ENCODE data around the gene FHL2. TPM values are rescaled to one million over a fixed set of nuclear protein-coding genes. Genes with fewer than 3 reads are reported as not detected.

FHL2 gene
- total RNA-seq, 2 experiments from 2014 or later = not detected

DNA sequence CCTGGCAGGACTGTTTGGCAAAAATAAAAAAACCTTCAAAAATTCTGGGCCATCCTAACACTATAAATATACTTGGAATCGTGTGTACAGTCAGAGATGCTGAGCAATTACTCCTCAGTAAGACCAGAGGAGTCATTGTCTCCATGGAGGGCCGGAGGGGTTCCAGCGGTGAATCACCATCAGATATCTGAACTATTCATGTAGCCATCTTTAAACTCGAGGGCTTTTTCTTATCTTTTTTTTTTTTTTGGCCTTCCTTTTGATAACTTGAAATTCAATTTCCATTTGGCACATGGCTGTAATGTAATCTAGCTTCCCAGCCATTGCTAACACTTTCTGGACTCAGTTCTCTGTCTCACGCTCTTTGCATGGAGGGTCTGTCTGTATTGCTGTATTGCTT lies 7.4 kb upstream of the FHL2 start:
- no peaks in the 10 kb centered on the region for H3K9me2 ChIP-seq (ENCODE audit: insufficient read depth, low read length)
- H3K27ac ChIP-seq (ENCODE audit: low read depth, low read length, poor library complexity, severe bottlenecking) = no peak overlapping the region
- no peak for DNase-seq (ENCODE audit: low spot score)
- ChIA-PET CTCF (ENCODE audit: unreplicated experiment) (no interaction called here), POLR2A (no interaction called here)
- H3K4me2 ChIP-seq (ENCODE audit: low read length) = no peak overlapping the region
- H4K20me1 ChIP-seq (ENCODE audit: insufficient read depth, low read length) = no peaks in the 10 kb centered on the region
- no TSS peak for BruUV-seq (replicated peaks)
- H3K36me3 ChIP-seq (ENCODE audit: insufficient read depth, low read length) = no peaks in the 10 kb centered on the region
- no peak overlapping the region for H2AFZ ChIP-seq (ENCODE audit: low read length)
- H3K9me3 ChIP-seq (ENCODE audit: low read length) = no peaks in the 10 kb centered on the region
- no peak overlapping the region for H3K4me3 ChIP-seq (ENCODE audit: low read depth, low read length, poor library complexity, severe bottlenecking)
- intact Hi-C loops (cut with micrococcal nuclease; ENCODE audit: unreplicated experiment) = no loop called here
- no peaks in the 10 kb centered on the region for H3K4me1 ChIP-seq (ENCODE audit: insufficient read depth, low read length, poor library complexity, severe bottlenecking)
- no peak for TF ChIP-seq EZH2phosphoT487 (IDR thresholded peaks at IDR 0.05; ENCODE audit: borderline replicate concordance, low read depth, low read length)
- TF ChIP-seq, protein P1, sequence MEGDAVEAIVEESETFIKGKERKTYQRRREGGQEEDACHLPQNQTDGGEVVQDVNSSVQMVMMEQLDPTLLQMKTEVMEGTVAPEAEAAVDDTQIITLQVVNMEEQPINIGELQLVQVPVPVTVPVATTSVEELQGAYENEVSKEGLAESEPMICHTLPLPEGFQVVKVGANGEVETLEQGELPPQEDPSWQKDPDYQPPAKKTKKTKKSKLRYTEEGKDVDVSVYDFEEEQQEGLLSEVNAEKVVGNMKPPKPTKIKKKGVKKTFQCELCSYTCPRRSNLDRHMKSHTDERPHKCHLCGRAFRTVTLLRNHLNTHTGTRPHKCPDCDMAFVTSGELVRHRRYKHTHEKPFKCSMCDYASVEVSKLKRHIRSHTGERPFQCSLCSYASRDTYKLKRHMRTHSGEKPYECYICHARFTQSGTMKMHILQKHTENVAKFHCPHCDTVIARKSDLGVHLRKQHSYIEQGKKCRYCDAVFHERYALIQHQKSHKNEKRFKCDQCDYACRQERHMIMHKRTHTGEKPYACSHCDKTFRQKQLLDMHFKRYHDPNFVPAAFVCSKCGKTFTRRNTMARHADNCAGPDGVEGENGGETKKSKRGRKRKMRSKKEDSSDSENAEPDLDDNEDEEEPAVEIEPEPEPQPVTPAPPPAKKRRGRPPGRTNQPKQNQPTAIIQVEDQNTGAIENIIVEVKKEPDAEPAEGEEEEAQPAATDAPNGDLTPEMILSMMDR (conservative IDR thresholded peaks at IDR 0.05; ENCODE audit: low read length) = no peak
- H3K79me2 ChIP-seq (ENCODE audit: insufficient read depth, low read depth, low read length) = no peaks in the 10 kb centered on the region

DNA sequence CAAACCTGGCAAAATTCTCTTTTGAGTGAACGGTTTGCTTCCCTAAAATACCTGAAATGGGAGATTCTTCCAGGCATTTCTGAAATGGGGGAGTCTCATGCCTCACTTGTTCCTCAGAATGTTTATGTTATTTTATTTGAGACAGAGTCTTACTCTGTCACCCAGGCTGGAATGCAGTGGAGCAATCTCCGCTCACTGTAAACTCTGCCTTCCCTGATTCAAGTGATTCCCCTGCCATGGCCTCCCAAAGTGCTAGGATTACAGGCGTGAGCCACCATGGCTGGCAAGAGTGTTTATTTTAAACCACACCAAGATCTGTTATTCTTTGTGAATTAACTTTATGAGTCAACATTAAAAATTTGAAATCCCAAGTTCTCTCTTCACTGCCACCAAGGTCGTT lies 6.4 kb upstream of the FHL2 start:
- H3K9me2 ChIP-seq (ENCODE audit: insufficient read depth, low read length) = no peaks in the 10 kb centered on the region

GRCh38 chr2:105404736-105405135 lies 5.9 kb upstream of the FHL2 start:
- intact Hi-C loops (cut with micrococcal nuclease; ENCODE audit: unreplicated experiment) = no loop called here
- POLR2A ChIA-PET = no interaction called here
- CTCF ChIA-PET (ENCODE audit: unreplicated experiment) = no interaction called here
- Histone ChIP-seq H3K36me3 (ENCODE audit: insufficient read depth, low read length) (no peaks in the 10 kb centered on the region), H3K9me2 (ENCODE audit: insufficient read depth, low read length) (no peaks in the 10 kb centered on the region), H3K4me3 (ENCODE audit: low read depth, low read length, poor library complexity, severe bottlenecking) (no peak overlapping the region), H3K27ac (ENCODE audit: low read depth, low read length, poor library complexity, severe bottlenecking) (no peak overlapping the region), H3K4me1 (ENCODE audit: insufficient read depth, low read length, poor library complexity, severe bottlenecking) (no peaks in the 10 kb centered on the region), H2AFZ (ENCODE audit: low read length) (no peak overlapping the region), H3K9me3 (ENCODE audit: low read length) (no peaks in the 10 kb centered on the region), H3K79me2 (ENCODE audit: insufficient read depth, low read depth, low read length) (no peaks in the 10 kb centered on the region), H4K20me1 (ENCODE audit: insufficient read depth, low read length) (no peaks in the 10 kb centered on the region), H3K4me2 (ENCODE audit: low read length) (no peak overlapping the region)
- TF ChIP-seq EZH2phosphoT487 (IDR thresholded peaks at IDR 0.05; ENCODE audit: borderline replicate concordance, low read depth, low read length) = no peak
- TF ChIP-seq, protein P1 (conservative IDR thresholded peaks at IDR 0.05; ENCODE audit: low read length) = no peak
- no peak for DNase-seq (ENCODE audit: low spot score)
- BruUV-seq (replicated peaks) = no TSS peak

More for the DNA sequence above, 6.4 kb upstream of the FHL2 start:
- Histone ChIP-seq H2AFZ (ENCODE audit: low read length) (no peak overlapping the region), H3K9me3 (ENCODE audit: low read length) (no peaks in the 10 kb centered on the region), H3K4me2 (ENCODE audit: low read length) (no peak overlapping the region), H3K36me3 (ENCODE audit: insufficient read depth, low read length) (no peaks in the 10 kb centered on the region), H3K4me3 (ENCODE audit: low read depth, low read length, poor library complexity, severe bottlenecking) (no peak overlapping the region), H4K20me1 (ENCODE audit: insufficient read depth, low read length) (no peaks in the 10 kb centered on the region), H3K27ac (ENCODE audit: low read depth, low read length, poor library complexity, severe bottlenecking) (no peak overlapping the region), H3K79me2 (ENCODE audit: insufficient read depth, low read depth, low read length) (no peaks in the 10 kb centered on the region), H3K4me1 (ENCODE audit: insufficient read depth, low read length, poor library complexity, severe bottlenecking) (no peaks in the 10 kb centered on the region)
- ChIA-PET POLR2A (no interaction called here), CTCF (ENCODE audit: unreplicated experiment) (no interaction called here)
- intact Hi-C loops (cut with micrococcal nuclease; ENCODE audit: unreplicated experiment) = no loop called here
- TF ChIP-seq, protein P1 (conservative IDR thresholded peaks at IDR 0.05; ENCODE audit: low read length) = no peak
- TF ChIP-seq EZH2phosphoT487 (IDR thresholded peaks at IDR 0.05; ENCODE audit: borderline replicate concordance, low read depth, low read length) = no peak
- BruUV-seq (replicated peaks) = no TSS peak
- DNase-seq (ENCODE audit: low spot score) = no peak

Data from OCI-LY7 (cell line).